ENCODE results near the gene RSAD2. TPM values are rescaled to one million over a fixed set of nuclear protein-coding genes. Genes with fewer than 3 reads are reported as not detected.

Gene RSAD2
- total and polyA plus RNA-seq, 2 experiments from 2014 or later = 0.10 TPM; not detected in 1

DNA sequence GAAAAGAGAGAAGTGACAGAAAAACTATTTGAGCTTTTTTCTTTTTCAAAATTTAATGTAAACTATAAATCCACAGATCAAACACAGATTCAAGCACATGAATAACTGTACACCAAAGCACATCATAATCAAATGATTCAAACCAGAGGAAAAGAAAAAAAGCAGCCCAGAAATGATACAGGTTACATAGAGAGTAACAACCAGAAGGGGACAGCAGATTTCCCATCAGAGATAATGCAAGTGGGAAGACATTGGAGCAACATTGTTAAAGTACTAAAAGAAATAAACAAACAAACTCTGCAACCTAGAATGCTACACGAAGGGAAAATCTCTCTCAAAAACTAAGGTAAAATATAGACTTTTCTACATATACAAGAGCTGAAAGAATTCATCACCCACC is 46.3 kb upstream of the RSAD2 start (continued):
- TF ChIP-seq REST (IDR thresholded peaks at IDR 0.05; ENCODE audit: unreplicated experiment) (no peak), ZNF331 (CRISPR knock-in tag; IDR thresholded peaks at IDR 0.05; ENCODE audit: low read depth) (no peak), NANOG (IDR thresholded peaks at IDR 0.05; ENCODE audit: borderline replicate concordance) (no peak)
- TF ChIP-seq, protein P1, sequence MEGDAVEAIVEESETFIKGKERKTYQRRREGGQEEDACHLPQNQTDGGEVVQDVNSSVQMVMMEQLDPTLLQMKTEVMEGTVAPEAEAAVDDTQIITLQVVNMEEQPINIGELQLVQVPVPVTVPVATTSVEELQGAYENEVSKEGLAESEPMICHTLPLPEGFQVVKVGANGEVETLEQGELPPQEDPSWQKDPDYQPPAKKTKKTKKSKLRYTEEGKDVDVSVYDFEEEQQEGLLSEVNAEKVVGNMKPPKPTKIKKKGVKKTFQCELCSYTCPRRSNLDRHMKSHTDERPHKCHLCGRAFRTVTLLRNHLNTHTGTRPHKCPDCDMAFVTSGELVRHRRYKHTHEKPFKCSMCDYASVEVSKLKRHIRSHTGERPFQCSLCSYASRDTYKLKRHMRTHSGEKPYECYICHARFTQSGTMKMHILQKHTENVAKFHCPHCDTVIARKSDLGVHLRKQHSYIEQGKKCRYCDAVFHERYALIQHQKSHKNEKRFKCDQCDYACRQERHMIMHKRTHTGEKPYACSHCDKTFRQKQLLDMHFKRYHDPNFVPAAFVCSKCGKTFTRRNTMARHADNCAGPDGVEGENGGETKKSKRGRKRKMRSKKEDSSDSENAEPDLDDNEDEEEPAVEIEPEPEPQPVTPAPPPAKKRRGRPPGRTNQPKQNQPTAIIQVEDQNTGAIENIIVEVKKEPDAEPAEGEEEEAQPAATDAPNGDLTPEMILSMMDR (conservative IDR thresholded peaks at IDR 0.05; ENCODE audit: low read depth in 2 of 2) = no peak

DNA sequence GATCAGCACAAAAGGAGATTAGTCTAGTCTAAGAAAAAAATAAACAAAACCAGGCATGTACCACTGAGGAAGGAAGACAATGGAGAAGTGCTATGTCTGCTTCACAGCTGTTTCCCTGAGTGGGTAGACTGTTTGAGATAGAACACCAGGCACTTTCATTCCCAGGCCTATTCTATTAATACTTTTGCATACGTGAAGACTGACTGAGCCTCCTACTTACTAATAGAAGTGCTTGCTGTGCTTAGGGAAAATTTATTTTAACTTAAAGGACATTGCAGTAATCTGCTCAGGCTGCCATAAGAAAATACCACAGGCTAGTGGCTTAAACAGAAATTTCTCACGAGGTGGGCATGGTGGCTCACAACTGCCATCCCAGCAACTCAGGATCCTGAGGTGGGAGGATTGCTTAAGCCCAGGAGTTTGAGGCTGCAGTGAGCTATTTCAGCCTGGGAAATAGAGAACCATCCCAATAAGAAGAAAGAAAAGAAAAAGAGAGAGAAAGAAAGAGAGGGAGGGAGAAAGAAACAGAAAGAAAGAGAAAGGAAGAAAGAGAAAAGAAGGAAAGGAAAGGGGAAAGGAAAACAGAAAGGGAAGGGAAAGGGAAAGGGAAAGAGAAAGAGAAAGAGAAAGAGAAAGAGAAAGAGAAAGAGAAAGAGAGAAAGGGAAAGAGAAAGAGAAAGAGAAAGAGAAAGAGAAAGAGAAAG is 44.8 kb upstream of the RSAD2 start:
- DNase-seq (ENCODE audit: low spot score) (no peak), ATAC-seq (no peak)
- Histone ChIP-seq H3K27me3 (ENCODE audit: insufficient read depth) (no peaks in the 10 kb centered on the region), H3K4me3 (no peak overlapping the region), H3K36me3 (ENCODE audit: insufficient read depth) (0 out of 2 replicates have a peak, but pooled peaks cover 4% of the 10 kb centered on the region), H3K4me1 (ENCODE audit: insufficient read depth) (no peaks in the 10 kb centered on the region), H2AFZ (no peak overlapping the region), H3K79me2 (replicated peaks; ENCODE audit: insufficient read depth) (no peaks in the 10 kb centered on the region), H3K9me2 (ENCODE audit: insufficient read depth) (no peaks in the 10 kb centered on the region), H3K27ac (ENCODE audit: low read depth) (no peak overlapping the region), H3F3A (replicated peaks; ENCODE audit: low read depth) (no peaks in the 10 kb centered on the region), H3K4me2 (no peak overlapping the region), H4K20me1 (replicated peaks; ENCODE audit: insufficient read depth) (no peaks in the 10 kb centered on the region)
- Mint-ChIP-seq H3K4me3 (no peak overlapping the region), H3K27ac (no peak overlapping the region), H3K4me1 (peaks cover 2% of the 10 kb centered on the region; the same call in 1 of the 3 replicates), H3K27me3 (ENCODE audit: insufficient read depth, low read depth, poor library complexity) (no peaks in the 10 kb centered on the region), H3K9me3 (peaks cover 70% of the 10 kb centered on the region), H3K36me3 (ENCODE audit: low read depth) (peaks cover 18% of the 10 kb centered on the region)
- TF ChIP-seq ZNF331 (CRISPR knock-in tag; IDR thresholded peaks at IDR 0.05; ENCODE audit: low read depth) (no peak), STAT1 (IDR thresholded peaks at IDR 0.05; ENCODE audit: unreplicated experiment) (no peak), ZNF114 (CRISPR knock-in tag; IDR thresholded peaks at IDR 0.05) (no peak), EZH2phosphoT487 (IDR thresholded peaks at IDR 0.05; ENCODE audit: unreplicated experiment) (no peak), POLR2AphosphoS5 (IDR thresholded peaks at IDR 0.05; ENCODE audit: low read depth) (no peak), CREB1 (CRISPR knock-in tag; IDR thresholded peaks at IDR 0.05; ENCODE audit: low read depth) (no peak)
- TF ChIP-seq, protein P2, sequence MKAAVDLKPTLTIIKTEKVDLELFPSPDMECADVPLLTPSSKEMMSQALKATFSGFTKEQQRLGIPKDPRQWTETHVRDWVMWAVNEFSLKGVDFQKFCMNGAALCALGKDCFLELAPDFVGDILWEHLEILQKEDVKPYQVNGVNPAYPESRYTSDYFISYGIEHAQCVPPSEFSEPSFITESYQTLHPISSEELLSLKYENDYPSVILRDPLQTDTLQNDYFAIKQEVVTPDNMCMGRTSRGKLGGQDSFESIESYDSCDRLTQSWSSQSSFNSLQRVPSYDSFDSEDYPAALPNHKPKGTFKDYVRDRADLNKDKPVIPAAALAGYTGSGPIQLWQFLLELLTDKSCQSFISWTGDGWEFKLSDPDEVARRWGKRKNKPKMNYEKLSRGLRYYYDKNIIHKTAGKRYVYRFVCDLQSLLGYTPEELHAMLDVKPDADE (IDR thresholded peaks at IDR 0.05) = no peak
- TF ChIP-seq, protein P1 (conservative IDR thresholded peaks at IDR 0.05; ENCODE audit: low read depth in 2 of 2) = no peak
